ENCODE results near the gene CD74. TPM values are rescaled to one million over a fixed set of nuclear protein-coding genes. Genes with fewer than 3 reads are reported as not detected.

CD74 gene
- polyA plus RNA-seq, 1 donor: 75.3 TPM

- DNase-seq (ENCODE audit: low read depth): no peak
Observed at GRCh38 chr5:150397782-150398721, 14.7 kb downstream of the CD74 start.

- no peak for DNase-seq (ENCODE audit: low read depth)
Observed at GRCh38 chr5:150397146-150397781, 15.4 kb downstream of the CD74 start.

- DNase-seq (ENCODE audit: low read depth): no peak
Observed at GRCh38 chr5:150396267-150396666, 16.4 kb downstream of the CD74 start.

- DNase-seq (ENCODE audit: low read depth): no peak
Observed at GRCh38 chr5:150395688-150395975, 17.1 kb downstream of the CD74 start.

- no peak for DNase-seq (ENCODE audit: low read depth)
Observed at GRCh38 chr5:150394912-150395687, 17.6 kb downstream of the CD74 start.

- no peak for DNase-seq (ENCODE audit: low read depth)
Observed at GRCh38 chr5:150394131-150394530, 18.6 kb downstream of the CD74 start.

GRCh38 chr5:150393096-150393645 lies 19.5 kb downstream of the CD74 start:
- no peak for DNase-seq (ENCODE audit: low read depth)

- DNase-seq (ENCODE audit: low read depth): no peak
Observed at GRCh38 chr5:150392680-150393079, 20.0 kb downstream of the CD74 start.

GRCh38 chr5:150391986-150392385 lies 20.7 kb downstream of the CD74 start:
- no peak for DNase-seq (ENCODE audit: low read depth)

- no peak for DNase-seq (ENCODE audit: low read depth)
Observed at GRCh38 chr5:150391064-150391834, 21.5 kb downstream of the CD74 start.

- no peak for DNase-seq (ENCODE audit: low read depth)
Observed at GRCh38 chr5:150389531-150390266, 23.0 kb downstream of the CD74 start.

- no peak for DNase-seq (ENCODE audit: low read depth)
Observed at GRCh38 chr5:150386024-150386855, 26.5 kb downstream of the CD74 start.

- no peak for DNase-seq (ENCODE audit: low read depth)
Observed at GRCh38 chr5:150384701-150385100, 28.0 kb downstream of the CD74 start.

GRCh38 chr5:150377964-150378694 lies 34.6 kb downstream of the CD74 start:
- DNase-seq (ENCODE audit: low read depth): no peak

GRCh38 chr5:150376799-150377771 lies 35.6 kb downstream of the CD74 start:
- DNase-seq (ENCODE audit: low read depth): no peak

GRCh38 chr5:150374651-150375050 lies 38.1 kb downstream of the CD74 start:
- no peak for DNase-seq (ENCODE audit: low read depth)

- DNase-seq (ENCODE audit: low read depth): no peak
Observed at GRCh38 chr5:150372639-150373038, 40.1 kb downstream of the CD74 start.

- no peak for DNase-seq (ENCODE audit: low read depth)
Observed at GRCh38 chr5:150368526-150368925, 44.2 kb downstream of the CD74 start.

All from forelimb muscle (tissue), 1 donor.